K562 (cell line): ENCODE results near the gene CIB1. TPM values are rescaled to one million over a fixed set of nuclear protein-coding genes. Genes with fewer than 3 reads are reported as not detected.

Source experiments
- ATAC-seq: fragments of 200-7000 bp; cut with Tn5 transposase; 3 replicates; pipeline ENCODE4 v1.9.1; 2020; ENCODE audit warnings: moderate library complexity
- BruUV-seq: library from RNA; stranded (reverse); fragments of 400-500 nt; replicated peaks from 2 replicates; lab custom pipeline; 2021; lab: Mats Ljungman, UMichigan
- CTCF ChIA-PET: fragments of 300-600 bp; formaldehyde crosslinking; extraction: SDS; loops from one replicate; lab custom pipeline; 2021; ENCODE audit warnings: low intra/inter-chr PET ratio; lab: Yijun Ruan, JAX
- POLR2A ChIA-PET: fragments of 300-600, 350-650 bp; sonication (Branson Sonifier 250); formaldehyde crosslinking; extraction: SDS; loops from one replicate; lab custom pipeline; 2021; ENCODE audit warnings: antibody characterized with exemption, inconsistent platforms; lab: Yijun Ruan, JAX
- DNase-seq, 4 experiments: peaks; one replicate each; pipeline versions ENCODE4 v3.0.0 to v3.0.0-alpha.2; 2011 to 2018; ENCODE audit warnings: low spot score in 3 of 4, mixed read lengths in 3 of 4; ENCODE audit errors: extremely low read depth in 1 of 4
- FAIRE-seq: peaks from 2 replicates; lab custom pipeline; 2011; peaks lifted over from hg19 to GRCh38; lab: Jason Lieb, UNC
- H2AFZ ChIP-seq: 2 replicates; pipeline ENCODE4 v1.6.0; 2011; ENCODE audit warnings: low read depth, low read length, control low read depth, inconsistent platforms
- H3K27ac ChIP-seq: fragments of 200-600 bp; 3 replicates; pipeline ENCODE4 v1.8.0; 2011; ENCODE audit warnings: low read depth, mild to moderate bottlenecking, control low read depth, inconsistent platforms, low read length, moderate library complexity, mixed read lengths; ENCODE audit errors: extremely low read depth
- H3K27me3 ChIP-seq, 2 experiments: fragments of 300-600 bp in 1 of 2; 2 replicates in 1 of 2; 3 replicates in 1 of 2; pipeline versions ENCODE4 v1.6.0 to v1.8.0; 2011; ENCODE audit warnings: inconsistent platforms in 2 of 2, low read length in 2 of 2, mild to moderate bottlenecking in 1 of 2, mixed read lengths in 1 of 2, moderate library complexity in 1 of 2; ENCODE audit not compliant: control insufficient read depth in 2 of 2, insufficient read depth in 2 of 2
- H3K36me3 ChIP-seq: fragments of 300-600 bp; 3 replicates; pipeline ENCODE4 v1.8.0; 2011; ENCODE audit warnings: mild to moderate bottlenecking, low read length, inconsistent platforms; ENCODE audit not compliant: control insufficient read depth, insufficient read depth
- H3K4me1 ChIP-seq, 2 experiments: fragments of 200-600 bp in 1 of 2; replicated peaks in 1 of 2; 2 replicates in 1 of 2; 3 replicates in 1 of 2; pipeline versions ENCODE4 v1.5.1 to v1.8.0; 2011; ENCODE audit warnings: inconsistent platforms in 2 of 2, low read length in 2 of 2, mild to moderate bottlenecking in 1 of 2, mixed read lengths in 1 of 2, moderate library complexity in 1 of 2; ENCODE audit not compliant: control insufficient read depth in 2 of 2, insufficient read depth in 2 of 2
- H3K4me2 ChIP-seq: 2 replicates; pipeline ENCODE4 v1.6.1; 2011; ENCODE audit warnings: low read length, control low read depth, inconsistent platforms, mixed read lengths; ENCODE audit not compliant: insufficient read depth
- H3K4me3 ChIP-seq: fragments of 200-600 bp; sonication (generic), shearing (Covaris generic); 2 replicates; pipeline ENCODE4 v1.5.1; 2016; ENCODE audit warnings: control low read depth, inconsistent platforms
- H3K79me2 ChIP-seq: fragments of 200-600 bp; 3 replicates; pipeline ENCODE4 v1.8.0; 2011; ENCODE audit warnings: low read length, inconsistent platforms; ENCODE audit not compliant: control insufficient read depth, insufficient read depth
- H3K9ac ChIP-seq, 2 experiments: 2 replicates each; pipeline versions ENCODE4 v1.6.0 to v1.6.1; 2011; ENCODE audit warnings: low read depth in 2 of 2, low read length in 2 of 2, control low read depth in 1 of 2, inconsistent platforms in 1 of 2, mild to moderate bottlenecking in 1 of 2, mixed read lengths in 1 of 2; ENCODE audit not compliant: insufficient read depth in 1 of 2
- H3K9me1 ChIP-seq: one replicate; pipeline ENCODE4 v1.6.0; 2011; ENCODE audit warnings: inconsistent platforms, mild to moderate bottlenecking, low read length, moderate library complexity; ENCODE audit not compliant: control insufficient read depth, insufficient read depth
- H3K9me3 ChIP-seq: replicated peaks from 2 replicates; pipeline ENCODE4 v1.5.1; 2011; ENCODE audit warnings: low read depth, low read length, inconsistent platforms; ENCODE audit not compliant: control insufficient read depth, insufficient read depth
- H4K20me1 ChIP-seq: replicated peaks from 2 replicates; pipeline ENCODE4 v1.6.1; 2011; ENCODE audit warnings: low read length, inconsistent platforms, mixed read lengths; ENCODE audit not compliant: control insufficient read depth, insufficient read depth
- ASH1L ChIP-seq: fragments of 450-650 bp; IDR thresholded peaks from 2 replicates; pipeline ENCODE4 v1.6.1; 2018; ENCODE audit warnings: borderline replicate concordance, mild to moderate bottlenecking, low read depth; ENCODE audit not compliant: partially characterized antibody
- BCL6 ChIP-seq: fragments of 250-450 bp; sonication (Bioruptor Pico); IDR thresholded peaks from 2 replicates; pipeline ENCODE4 v1.4.0; 2020
- CHD4 ChIP-seq: fragments of 200-600 bp; sonication (generic); IDR thresholded peaks from 3 replicates; pipeline ENCODE4 v1.6.1; 2012; ENCODE audit warnings: low read depth, mild to moderate bottlenecking, mixed read lengths, low read length, inconsistent platforms; ENCODE audit not compliant: insufficient read depth, insufficient replicate concordance, poor library complexity, severe bottlenecking
- E2F3 ChIP-seq: fragments of 250-450 bp; sonication (Bioruptor Pico); IDR thresholded peaks from 2 replicates; pipeline ENCODE4 v1.4.0; 2020; ENCODE audit warnings: mild to moderate bottlenecking
- HDAC3 ChIP-seq: fragments of 450-650 bp; IDR thresholded peaks from 2 replicates; pipeline ENCODE4 v1.6.1; 2018; ENCODE audit warnings: borderline replicate concordance, mild to moderate bottlenecking, moderate library complexity; ENCODE audit not compliant: partially characterized antibody
- HSF4 ChIP-seq: fragments of 250-450 bp; sonication (Bioruptor Pico); IDR thresholded peaks from 2 replicates; pipeline ENCODE4 v2.1.2; 2022; ENCODE audit warnings: mild to moderate bottlenecking, moderate library complexity, borderline replicate concordance
- RAD51 ChIP-seq: fragments of 450-650 bp; IDR thresholded peaks from 2 replicates; pipeline ENCODE4 v1.7.1; 2016; ENCODE audit warnings: low read depth, mild to moderate bottlenecking, borderline replicate concordance
- SRSF3 ChIP-seq: fragments of 200-400 bp; formaldehyde crosslinking; IDR thresholded peaks from 2 replicates; pipeline ENCODE4 v1.6.1; 2016; ENCODE audit warnings: mild to moderate bottlenecking, low read length, moderate library complexity; ENCODE audit not compliant: insufficient read depth
- TAF9B ChIP-seq: fragments of 450-650 bp; IDR thresholded peaks from 2 replicates; pipeline ENCODE4 v1.6.1; 2018; ENCODE audit warnings: mild to moderate bottlenecking; ENCODE audit not compliant: partially characterized antibody
- TARDBP ChIP-seq: fragments of 450-650 bp; IDR thresholded peaks from 2 replicates; pipeline ENCODE4 v1.6.1; 2016
- ZNF644 ChIP-seq: fragments of 200-800 bp; sonication (Bioruptor generic); IDR thresholded peaks from 2 replicates; pipeline ENCODE4 v1.6.1; 2016; ENCODE audit warnings: low read depth, missing genetic modification characterization, missing compliant biosample characterization
- WGBS: fragments of 100-300 bp; shearing (Covaris generic); methylation state at CpG from one replicate; pipeline ENCODE4 v1.1.6; 2016; ENCODE audit warnings: low coverage, mixed read lengths; ENCODE audit not compliant: insufficient coverage; ENCODE audit errors: missing lambda C conversion rate; 5-methylcytosine and 5-hydroxymethylcytosine counted together
- in situ Hi-C: fragments of 300-500 bp; cut with MboI; formaldehyde crosslinking; loops from 4 replicates; pipeline ENCODE4 v1.15.0; 2018; ENCODE audit warnings: inconsistent platforms, mixed read lengths
- intact Hi-C: fragments of 100-400 bp; cut with micrococcal nuclease; formaldehyde crosslinking; loops from 2 replicates; pipeline ENCODE4 v1.14.2; 2022
- polyA plus RNA-seq, 8 experiments: library from polyadenylated mRNA; depleted of rRNA in 4 of 8; stranded (reverse) in 5 of 8; unstranded in 3 of 8; fragments of >200 nt; fragmentation: Nextera tagmentation in 2 of 8; fragmentation: Illumina TruSeq in 1 of 8; extraction: Ambion mirVana in 2 of 8; extraction: Trizol in 1 of 8; gene quantifications; 2 replicates each; pipeline versions ENCODE4 v1.2.1 to v1.2.3, GENCODE V29; 2011 to 2014; ENCODE audit warnings: inconsistent platforms in 1 of 8, missing spikeins in 1 of 8
- total RNA-seq, 7 experiments: library from RNA; depleted of rRNA in 6 of 7; stranded (reverse); fragments of >200 nt in 6 of 7; fragmentation: Illumina TruSeq in 2 of 7; extraction: Trizol in 2 of 7; gene quantifications; 2 replicates each; pipeline versions ENCODE4 v1.2.1 to v1.2.3, GENCODE V29; 2011 to 2021; ENCODE audit warnings: low replicate concordance in 1 of 7
- TF ChIP-seq, protein P1 (sequence below): sonication (generic); formaldehyde crosslinking; IDR thresholded peaks from 2 replicates; pipeline ENCODE4 v1.8.0; 2022; ENCODE audit warnings: missing genetic modification reagents, mild to moderate bottlenecking, moderate library complexity, borderline replicate concordance
- TF ChIP-seq, protein P2 (sequence below): fragments of 250-450 bp; sonication (Bioruptor Pico); IDR thresholded peaks from 2 replicates; pipeline ENCODE4 v1.5.0; 2022; ENCODE audit warnings: mild to moderate bottlenecking
- TF ChIP-seq, protein P3 (sequence below): fragments of 450-650 bp; IDR thresholded peaks from 2 replicates; pipeline ENCODE4 v1.6.1; 2017; ENCODE audit warnings: mild to moderate bottlenecking, moderate library complexity
- TF ChIP-seq, protein P4 (sequence below): fragments of 250-450 bp; sonication (Bioruptor Pico); IDR thresholded peaks from 2 replicates; pipeline ENCODE4 v1.5.0; 2020; ENCODE audit warnings: mild to moderate bottlenecking

Gene CIB1
- total and polyA plus RNA-seq, 9 of the 15 experiments (the other 6 are each of a cell fraction or from before 2014, with no cell fraction given): 14.9 to 136 (median 64.5) TPM

GRCh38 chr15:90219421-90220141 is 14.2 kb downstream of the CIB1 start:
- H2AFZ ChIP-seq: no peak overlapping the region
- H4K20me1 ChIP-seq: 0 out of 2 replicates have a peak, but pooled peaks cover 5% of the 10 kb centered on the region
- ATAC-seq: peak; percentile 95
- peaks cover 0 to 12% of the 10 kb centered on the region in 2 experiments; a peak in 2 of 5 replicates for H3K4me1 ChIP-seq
- H3K4me3 ChIP-seq: no peak overlapping the region
- in situ Hi-C loops (loop anchor here (5.0 kb wide), 1 partner anchor 57 kb away; no protein-coding TSS in a partner anchor), intact Hi-C loops (no loop called here)
- H3K27me3 ChIP-seq: no peaks in the 10 kb centered on the region
- peak overlapping the region in 1 of 2 experiments; percentile 47; a peak in 2 of 4 replicates for H3K9ac ChIP-seq
- H3K36me3 ChIP-seq: peaks cover 79% of the 10 kb centered on the region; the same call in 2 of the 3 replicates
- H3K79me2 ChIP-seq: peaks cover 7% of the 10 kb centered on the region
- POLR2A ChIA-PET: interaction anchor here (0.7 kb wide), 1 partner anchor 12 kb away, joined by 3 read pairs; no protein-coding TSS in a partner anchor
- DNase-seq: peak; percentile 70 to 82 (median 78)
- H3K9me1 ChIP-seq: no peaks in the 10 kb centered on the region
- H3K4me2 ChIP-seq: no peak overlapping the region
- WGBS: 49% methylated on average over 16 of the region's 17 CpGs
- no TSS peak for BruUV-seq
- no peak overlapping the region for H3K27ac ChIP-seq
- CTCF ChIA-PET: interaction anchor here (0.6 to 1.1 kb wide), 3 partner anchors 77 to 321 kb away, joined by 3 read pairs; no protein-coding TSS in a partner anchor
- no peaks in the 10 kb centered on the region for H3K9me3 ChIP-seq
- no peak for FAIRE-seq
- TF ChIP-seq ASH1L (no peak), TARDBP (no peak), HDAC3 (no peak), CHD4 (no peak), TAF9B (no peak), E2F3 (CRISPR knock-in tag) (no peak), ZNF644 (no peak), HSF4 (CRISPR knock-in tag) (no peak), RAD51 (no peak), BCL6 (CRISPR knock-in tag) (no peak), SRSF3 (no peak)
- TF ChIP-seq, protein P1, sequence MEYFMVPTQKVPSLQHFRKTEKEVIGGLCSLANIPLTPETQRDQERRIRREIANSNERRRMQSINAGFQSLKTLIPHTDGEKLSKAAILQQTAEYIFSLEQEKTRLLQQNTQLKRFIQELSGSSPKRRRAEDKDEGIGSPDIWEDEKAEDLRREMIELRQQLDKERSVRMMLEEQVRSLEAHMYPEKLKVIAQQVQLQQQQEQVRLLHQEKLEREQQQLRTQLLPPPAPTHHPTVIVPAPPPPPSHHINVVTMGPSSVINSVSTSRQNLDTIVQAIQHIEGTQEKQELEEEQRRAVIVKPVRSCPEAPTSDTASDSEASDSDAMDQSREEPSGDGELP (CRISPR knock-in tag): peak; percentile 37; the same call in 1 of the 2 replicates
- TF ChIP-seq, protein P2, sequence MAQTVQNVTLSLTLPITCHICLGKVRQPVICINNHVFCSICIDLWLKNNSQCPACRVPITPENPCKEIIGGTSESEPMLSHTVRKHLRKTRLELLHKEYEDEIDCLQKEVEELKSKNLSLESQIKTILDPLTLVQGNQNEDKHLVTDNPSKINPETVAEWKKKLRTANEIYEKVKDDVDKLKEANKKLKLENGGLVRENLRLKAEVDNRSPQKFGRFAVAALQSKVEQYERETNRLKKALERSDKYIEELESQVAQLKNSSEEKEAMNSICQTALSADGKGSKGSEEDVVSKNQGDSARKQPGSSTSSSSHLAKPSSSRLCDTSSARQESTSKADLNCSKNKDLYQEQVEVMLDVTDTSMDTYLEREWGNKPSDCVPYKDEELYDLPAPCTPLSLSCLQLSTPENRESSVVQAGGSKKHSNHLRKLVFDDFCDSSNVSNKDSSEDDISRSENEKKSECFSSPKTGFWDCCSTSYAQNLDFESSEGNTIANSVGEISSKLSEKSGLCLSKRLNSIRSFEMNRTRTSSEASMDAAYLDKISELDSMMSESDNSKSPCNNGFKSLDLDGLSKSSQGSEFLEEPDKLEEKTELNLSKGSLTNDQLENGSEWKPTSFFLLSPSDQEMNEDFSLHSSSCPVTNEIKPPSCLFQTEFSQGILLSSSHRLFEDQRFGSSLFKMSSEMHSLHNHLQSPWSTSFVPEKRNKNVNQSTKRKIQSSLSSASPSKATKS: no peak
- TF ChIP-seq, protein P3, sequence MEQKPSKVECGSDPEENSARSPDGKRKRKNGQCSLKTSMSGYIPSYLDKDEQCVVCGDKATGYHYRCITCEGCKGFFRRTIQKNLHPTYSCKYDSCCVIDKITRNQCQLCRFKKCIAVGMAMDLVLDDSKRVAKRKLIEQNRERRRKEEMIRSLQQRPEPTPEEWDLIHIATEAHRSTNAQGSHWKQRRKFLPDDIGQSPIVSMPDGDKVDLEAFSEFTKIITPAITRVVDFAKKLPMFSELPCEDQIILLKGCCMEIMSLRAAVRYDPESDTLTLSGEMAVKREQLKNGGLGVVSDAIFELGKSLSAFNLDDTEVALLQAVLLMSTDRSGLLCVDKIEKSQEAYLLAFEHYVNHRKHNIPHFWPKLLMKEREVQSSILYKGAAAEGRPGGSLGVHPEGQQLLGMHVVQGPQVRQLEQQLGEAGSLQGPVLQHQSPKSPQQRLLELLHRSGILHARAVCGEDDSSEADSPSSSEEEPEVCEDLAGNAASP: no peak
- TF ChIP-seq, protein P4, sequence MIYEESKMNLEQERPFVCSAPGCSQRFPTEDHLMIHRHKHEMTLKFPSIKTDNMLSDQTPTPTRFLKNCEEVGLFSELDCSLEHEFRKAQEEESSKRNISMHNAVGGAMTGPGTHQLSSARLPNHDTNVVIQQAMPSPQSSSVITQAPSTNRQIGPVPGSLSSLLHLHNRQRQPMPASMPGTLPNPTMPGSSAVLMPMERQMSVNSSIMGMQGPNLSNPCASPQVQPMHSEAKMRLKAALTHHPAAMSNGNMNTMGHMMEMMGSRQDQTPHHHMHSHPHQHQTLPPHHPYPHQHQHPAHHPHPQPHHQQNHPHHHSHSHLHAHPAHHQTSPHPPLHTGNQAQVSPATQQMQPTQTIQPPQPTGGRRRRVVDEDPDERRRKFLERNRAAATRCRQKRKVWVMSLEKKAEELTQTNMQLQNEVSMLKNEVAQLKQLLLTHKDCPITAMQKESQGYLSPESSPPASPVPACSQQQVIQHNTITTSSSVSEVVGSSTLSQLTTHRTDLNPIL (CRISPR knock-in tag): no peak
